GM23248 (cell line): ENCODE results near the gene MRE11. TPM values are rescaled to one million over a fixed set of nuclear protein-coding genes. Genes with fewer than 3 reads are reported as not detected.

Source experiments
- DNase-seq: peaks from one replicate; pipeline ENCODE4 v3.0.0-alpha.2; 2015
- H2AFZ ChIP-seq: fragments of 200-600 bp; sonication (generic); 2 replicates; pipeline ENCODE4 v1.6.1; 2016; ENCODE audit warnings: antibody characterized with exemption
- H3F3A ChIP-seq: fragments of 200-600 bp; sonication (generic); 2 replicates; pipeline ENCODE4 v1.6.1; 2016; ENCODE audit warnings: mild to moderate bottlenecking, antibody characterized with exemption, mixed run types; ENCODE audit not compliant: insufficient read depth
- H3K27ac ChIP-seq: fragments of 200-600 bp; sonication (generic); 2 replicates; pipeline ENCODE4 v1.5.1; 2016; ENCODE audit warnings: mild to moderate bottlenecking
- H3K27me3 ChIP-seq: fragments of 200-600 bp; sonication (generic); replicated peaks from 2 replicates; pipeline ENCODE4 v1.6.1; 2016; ENCODE audit warnings: mild to moderate bottlenecking; ENCODE audit not compliant: insufficient read depth
- H3K36me3 ChIP-seq: fragments of 200-600 bp; sonication (generic); 2 replicates; pipeline ENCODE4 v1.6.1; 2016; ENCODE audit warnings: low read depth, mild to moderate bottlenecking
- H3K4me1 ChIP-seq: fragments of 200-600 bp; sonication (generic); 2 replicates; pipeline ENCODE4 v1.6.1; 2016; ENCODE audit warnings: mild to moderate bottlenecking; ENCODE audit not compliant: insufficient read depth
- H3K4me2 ChIP-seq: fragments of 200-600 bp; sonication (generic); one replicate; pipeline ENCODE4 v1.6.1; 2016; ENCODE audit warnings: mild to moderate bottlenecking; ENCODE audit not compliant: unreplicated experiment
- H3K4me3 ChIP-seq: fragments of 200-600 bp; sonication (generic); 2 replicates; pipeline ENCODE4 v1.5.1; 2016; ENCODE audit warnings: mild to moderate bottlenecking
- H3K79me2 ChIP-seq: fragments of 200-600 bp; sonication (generic); 2 replicates; pipeline ENCODE4 v1.6.1; 2016; ENCODE audit warnings: mild to moderate bottlenecking; ENCODE audit not compliant: insufficient read depth
- H3K9ac ChIP-seq: fragments of 200-600 bp; sonication (generic); 2 replicates; pipeline ENCODE4 v1.6.1; 2016; ENCODE audit warnings: mild to moderate bottlenecking
- H3K9me2 ChIP-seq: fragments of 200-600 bp; sonication (generic); 2 replicates; pipeline ENCODE4 v1.6.1; 2016; ENCODE audit warnings: mixed run types, mild to moderate bottlenecking, moderate library complexity; ENCODE audit not compliant: insufficient read depth
- H3K9me3 ChIP-seq: fragments of 200-600 bp; sonication (generic); one replicate; pipeline ENCODE4 v1.6.1; 2017; ENCODE audit warnings: low read depth
- H4K20me1 ChIP-seq: fragments of 200-600 bp; sonication (generic); 2 replicates; pipeline ENCODE4 v1.6.0; 2016; ENCODE audit not compliant: insufficient read depth
- EZH2 ChIP-seq: fragments of 200-600 bp; sonication (generic); IDR thresholded peaks from 2 replicates; pipeline ENCODE4 v1.6.1; 2018; ENCODE audit warnings: antibody characterized with exemption, mild to moderate bottlenecking; ENCODE audit not compliant: insufficient read depth, poor library complexity, severe bottlenecking
- EZH2phosphoT487 ChIP-seq: fragments of 200-600 bp; sonication (generic); IDR thresholded peaks from 2 replicates; pipeline ENCODE4 v1.6.1; 2018; ENCODE audit warnings: antibody characterized with exemption, moderate library complexity, mild to moderate bottlenecking, low read depth; ENCODE audit not compliant: insufficient read depth
- WGBS, 2 experiments: methylation state at CpG; one replicate each; pipeline ENCODE4 v1.1.6; 2015 to 2017; ENCODE audit warnings: low lambda C conversion rate in 2 of 2, low coverage in 1 of 2; ENCODE audit errors: missing lambda C conversion rate in 2 of 2; 5-methylcytosine and 5-hydroxymethylcytosine counted together
- in situ Hi-C: fragments of 300-500 bp; cut with MboI; formaldehyde crosslinking; loops from 2 replicates; pipeline ENCODE4 v1.15.0; 2020
- polyA plus RNA-seq: library from polyadenylated mRNA; unstranded; fragments of >200 nt; fragmentation: Nextera tagmentation; extraction: Ambion mirVana; gene quantifications from 2 replicates; pipeline ENCODE4 v1.2.1, GENCODE V29; 2016
- total RNA-seq: library from RNA; depleted of rRNA; stranded (reverse); fragments of >200 nt; shearing (Covaris generic); gene quantifications from 2 replicates; pipeline ENCODE4 v1.2.3, GENCODE V29; 2014

Gene MRE11
- total and polyA plus RNA-seq, 2 experiments from 2014 or later = 10.6 to 15.6 TPM

GRCh38 chr11:94519478-94520084, 25.9 kb upstream of the MRE11 start:
- 3 to 5% methylated on average over 5 of the region's 5 CpGs for WGBS, 2 experiments
- in situ Hi-C loops = no loop called here
- Histone ChIP-seq H3K79me2 (no peaks in the 10 kb centered on the region), H3K27me3 (no peaks in the 10 kb centered on the region), H2AFZ (peak overlapping the region; percentile 70), H3K9me3 (no peaks in the 10 kb centered on the region), H3F3A (no peaks in the 10 kb centered on the region), H3K9ac (no peak overlapping the region), H3K4me1 (no peaks in the 10 kb centered on the region), H4K20me1 (no peaks in the 10 kb centered on the region), H3K4me2 (no peak overlapping the region), H3K36me3 (no peaks in the 10 kb centered on the region), H3K27ac (no peak overlapping the region), H3K9me2 (no peaks in the 10 kb centered on the region), H3K4me3 (no peak overlapping the region)
- DNase-seq = peak; percentile 69
- TF ChIP-seq EZH2 (no peak), EZH2phosphoT487 (no peak)

GRCh38 chr11:94518300-94518699, 24.7 kb upstream of the MRE11 start:
- Histone ChIP-seq H3K9me3 (no peaks in the 10 kb centered on the region), H2AFZ (no peak overlapping the region), H3K9me2 (no peaks in the 10 kb centered on the region), H3K4me1 (no peaks in the 10 kb centered on the region), H3K4me3 (no peak overlapping the region), H3K79me2 (no peaks in the 10 kb centered on the region), H3K4me2 (no peak overlapping the region), H3K36me3 (no peaks in the 10 kb centered on the region), H3K27me3 (no peaks in the 10 kb centered on the region), H4K20me1 (no peaks in the 10 kb centered on the region), H3K9ac (no peak overlapping the region), H3F3A (no peaks in the 10 kb centered on the region), H3K27ac (no peak overlapping the region)
- 46 to 48% methylated on average over 4 of the region's 4 CpGs for WGBS, 2 experiments
- no peak for TF ChIP-seq EZH2
- no peak for TF ChIP-seq EZH2phosphoT487
- in situ Hi-C loops = no loop called here
- no peak for DNase-seq

GRCh38 chr11:94516725-94517124, 23.1 kb upstream of the MRE11 start:
- Histone ChIP-seq H3K4me1 (no peaks in the 10 kb centered on the region), H3K9me2 (no peaks in the 10 kb centered on the region), H3K27ac (no peak overlapping the region), H4K20me1 (no peaks in the 10 kb centered on the region), H3K36me3 (no peaks in the 10 kb centered on the region), H3K4me3 (no peak overlapping the region), H3K27me3 (no peaks in the 10 kb centered on the region), H3K4me2 (no peak overlapping the region), H2AFZ (no peak overlapping the region), H3K9ac (no peak overlapping the region), H3K79me2 (no peaks in the 10 kb centered on the region), H3K9me3 (no peaks in the 10 kb centered on the region), H3F3A (no peaks in the 10 kb centered on the region)
- in situ Hi-C loops = no loop called here
- TF ChIP-seq EZH2phosphoT487 = no peak
- TF ChIP-seq EZH2 = no peak
- WGBS, 2 experiments = 46 to 67% methylated on average over 1 of the region's 1 CpG
- DNase-seq = no peak

- Histone ChIP-seq H2AFZ (no peak overlapping the region), H3K9ac (no peak overlapping the region), H4K20me1 (no peaks in the 10 kb centered on the region), H3K27me3 (no peaks in the 10 kb centered on the region), H3K4me1 (no peaks in the 10 kb centered on the region), H3K9me2 (no peaks in the 10 kb centered on the region), H3K4me3 (no peak overlapping the region), H3K27ac (no peak overlapping the region), H3F3A (no peaks in the 10 kb centered on the region), H3K4me2 (no peak overlapping the region), H3K79me2 (no peaks in the 10 kb centered on the region), H3K9me3 (no peaks in the 10 kb centered on the region), H3K36me3 (no peaks in the 10 kb centered on the region)
- DNase-seq = no peak
- TF ChIP-seq EZH2 (no peak), EZH2phosphoT487 (no peak)
- WGBS, 2 experiments = 93 to 97% methylated on average over 2 of the region's 2 CpGs
- in situ Hi-C loops = no loop called here
Observed at GRCh38 chr11:94515398-94515797, 21.8 kb upstream of the MRE11 start.
